ENCODE data around the gene ADARB2.

ADARB2 gene

DNA sequence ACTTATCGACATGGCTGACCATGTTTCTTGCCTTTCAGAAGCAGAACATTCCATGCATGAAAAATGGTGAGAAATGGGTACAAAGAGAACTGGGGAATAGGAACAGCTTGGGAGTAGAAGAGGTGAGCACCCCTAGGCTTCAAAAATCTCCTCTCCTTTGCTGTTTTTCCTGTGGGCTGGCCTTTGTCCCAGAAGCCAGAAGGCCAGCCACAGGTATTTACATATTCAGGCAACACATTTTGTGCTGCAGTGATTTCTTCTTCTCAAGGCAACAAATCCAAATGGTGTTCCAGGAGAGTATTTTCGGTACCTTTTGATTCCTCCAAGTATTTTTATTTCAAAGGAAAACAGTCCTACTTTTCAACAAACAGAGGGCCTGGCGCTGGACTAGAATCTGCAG lies 31.1 kb downstream of the ADARB2 start:
- TF ChIP-seq, protein P1, sequence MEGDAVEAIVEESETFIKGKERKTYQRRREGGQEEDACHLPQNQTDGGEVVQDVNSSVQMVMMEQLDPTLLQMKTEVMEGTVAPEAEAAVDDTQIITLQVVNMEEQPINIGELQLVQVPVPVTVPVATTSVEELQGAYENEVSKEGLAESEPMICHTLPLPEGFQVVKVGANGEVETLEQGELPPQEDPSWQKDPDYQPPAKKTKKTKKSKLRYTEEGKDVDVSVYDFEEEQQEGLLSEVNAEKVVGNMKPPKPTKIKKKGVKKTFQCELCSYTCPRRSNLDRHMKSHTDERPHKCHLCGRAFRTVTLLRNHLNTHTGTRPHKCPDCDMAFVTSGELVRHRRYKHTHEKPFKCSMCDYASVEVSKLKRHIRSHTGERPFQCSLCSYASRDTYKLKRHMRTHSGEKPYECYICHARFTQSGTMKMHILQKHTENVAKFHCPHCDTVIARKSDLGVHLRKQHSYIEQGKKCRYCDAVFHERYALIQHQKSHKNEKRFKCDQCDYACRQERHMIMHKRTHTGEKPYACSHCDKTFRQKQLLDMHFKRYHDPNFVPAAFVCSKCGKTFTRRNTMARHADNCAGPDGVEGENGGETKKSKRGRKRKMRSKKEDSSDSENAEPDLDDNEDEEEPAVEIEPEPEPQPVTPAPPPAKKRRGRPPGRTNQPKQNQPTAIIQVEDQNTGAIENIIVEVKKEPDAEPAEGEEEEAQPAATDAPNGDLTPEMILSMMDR (IDR thresholded peaks at IDR 0.05; ENCODE audit: control extremely low read depth, extremely low read depth, low read depth, missing control alignments): no peak
- POLR2A ChIA-PET: no interaction called here
- CTCF ChIA-PET: interaction anchor here (0.7 to 1.0 kb wide), 2 partner anchors 17 to 70 kb away, joined by 3 read pairs; no protein-coding TSS in a partner anchor
- DNase-seq (ENCODE audit: extremely low spot score): no peak

- ChIA-PET CTCF (no interaction called here), POLR2A (no interaction called here)
- DNase-seq (ENCODE audit: extremely low spot score): no peak
- TF ChIP-seq, protein P1 (IDR thresholded peaks at IDR 0.05; ENCODE audit: control extremely low read depth, extremely low read depth, low read depth, missing control alignments): no peak
Observed at GRCh38 chr10:1698185-1698584, 39.1 kb downstream of the ADARB2 start.

GRCh38 chr10:1696106-1696505 lies 41.2 kb downstream of the ADARB2 start:
- CTCF ChIA-PET: no interaction called here

GRCh38 chr10:1690086-1690485 lies 47.2 kb downstream of the ADARB2 start:
- ChIA-PET CTCF (interaction anchor here (1.2 to 1.4 kb wide), 2 partner anchors 22 to 23 kb away, joined by 3 read pairs; no protein-coding TSS in a partner anchor), POLR2A (no interaction called here)
- DNase-seq (ENCODE audit: extremely low spot score): no peak
- TF ChIP-seq, protein P1 (IDR thresholded peaks at IDR 0.05; ENCODE audit: control extremely low read depth, extremely low read depth, low read depth, missing control alignments): no peak

More at GRCh38 chr10:1696106-1696505, 41.2 kb downstream of the ADARB2 start:
- POLR2A ChIA-PET: no interaction called here
- DNase-seq (ENCODE audit: extremely low spot score): no peak
- TF ChIP-seq, protein P1 (IDR thresholded peaks at IDR 0.05; ENCODE audit: control extremely low read depth, extremely low read depth, low read depth, missing control alignments): no peak

DNA sequence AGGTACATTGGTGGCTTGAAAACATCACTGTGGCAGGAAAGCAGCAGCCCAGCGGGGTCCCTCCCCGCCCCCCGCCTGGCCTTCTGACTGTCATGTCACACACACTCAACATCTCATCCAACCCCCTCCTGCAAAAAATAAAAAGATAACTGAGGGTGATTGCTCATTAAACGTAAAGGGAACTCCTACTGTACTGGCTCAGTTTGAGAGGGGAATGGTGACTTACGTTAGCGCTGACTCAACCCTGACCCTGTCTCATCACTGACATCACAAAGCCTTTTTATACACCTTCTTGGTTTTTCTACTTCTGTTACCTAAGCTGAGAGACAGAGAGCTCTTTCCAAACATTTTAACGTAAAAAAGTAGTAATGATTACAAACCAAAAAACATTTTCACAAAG lies 48.8 kb downstream of the ADARB2 start:
- no peak for DNase-seq (ENCODE audit: extremely low spot score)
- CTCF ChIA-PET: interaction anchor here (0.6 to 1.6 kb wide), 3 partner anchors 17 to 32 kb away, joined by 3 read pairs; no protein-coding TSS in a partner anchor
- POLR2A ChIA-PET: no interaction called here
- TF ChIP-seq, protein P1 (IDR thresholded peaks at IDR 0.05; ENCODE audit: control extremely low read depth, extremely low read depth, low read depth, missing control alignments): no peak

GRCh38 chr10:1687623-1688150 lies 49.6 kb downstream of the ADARB2 start:
- no peak for DNase-seq (ENCODE audit: extremely low spot score)
- CTCF ChIA-PET: interaction anchor here (1.6 kb wide), 1 partner anchor 33 kb away, joined by 3 read pairs; no protein-coding TSS in a partner anchor
- TF ChIP-seq, protein P1 (IDR thresholded peaks at IDR 0.05; ENCODE audit: control extremely low read depth, extremely low read depth, low read depth, missing control alignments): no peak
- POLR2A ChIA-PET: no interaction called here

Data from GM10248 (cell line).